Aorta (tissue), 5 donors: Measurements from ENCODE around the gene SOX18. TPM values are rescaled to one million over a fixed set of nuclear protein-coding genes. Genes with fewer than 3 reads are reported as not detected.
"Not testable (repeated sequence)": the region's sequence is repeated elsewhere in the genome, so short reads cannot be mapped to it uniquely, and the experiment has no call there.

Experiments used
- ATAC-seq: fragments of 200-7000 bp; cut with Tn5 transposase; one replicate; pipeline ENCODE4 v1.9.1; 2022; ENCODE audit warnings: moderate library complexity; ENCODE audit not compliant: low FRiP score
- DNase-seq, 2 donors: peaks; one replicate each; pipeline ENCODE4 v3.0.0-alpha.2; 2020
- H3K27ac ChIP-seq, 2 donors: one replicate each; pipeline ENCODE4 v1.5.1; 2013; ENCODE audit warnings: low read length in 2 of 2, mild to moderate bottlenecking in 2 of 2, moderate library complexity in 2 of 2, control low read depth in 1 of 2, inconsistent platforms in 1 of 2, low read depth in 1 of 2
- H3K27me3 ChIP-seq, 2 donors: one replicate each; pipeline ENCODE4 v1.6.1; 2013; ENCODE audit warnings: control low read depth in 1 of 2, low read length in 1 of 2, mild to moderate bottlenecking in 1 of 2, moderate library complexity in 1 of 2; ENCODE audit not compliant: insufficient read depth in 2 of 2, control insufficient read depth in 1 of 2
- H3K36me3 ChIP-seq, 2 donors: one replicate each; pipeline ENCODE4 v1.6.1; 2013; ENCODE audit warnings: control low read depth in 1 of 2, low read length in 1 of 2, mild to moderate bottlenecking in 1 of 2; ENCODE audit not compliant: insufficient read depth in 2 of 2, control insufficient read depth in 1 of 2
- H3K4me1 ChIP-seq, 2 donors: one replicate each; pipeline ENCODE4 v1.6.1; 2013; ENCODE audit warnings: low read length in 2 of 2, control low read depth in 1 of 2, mild to moderate bottlenecking in 1 of 2, moderate library complexity in 1 of 2; ENCODE audit not compliant: insufficient read depth in 2 of 2, control insufficient read depth in 1 of 2
- H3K4me3 ChIP-seq, 2 donors: one replicate each; pipeline ENCODE4 v1.5.1; 2013; ENCODE audit warnings: low read length in 2 of 2, control low read depth in 1 of 2, mild to moderate bottlenecking in 1 of 2
- H3K9me3 ChIP-seq: one replicate; pipeline ENCODE4 v1.6.1; 2013; ENCODE audit warnings: mild to moderate bottlenecking, low read length; ENCODE audit not compliant: control insufficient read depth
- WGBS, 2 donors: extraction: QIAGEN DNeasy Blood & Tissue Kit; methylation state at CpG; one replicate each; pipeline ENCODE4 v1.1.7; 2013; 5-methylcytosine and 5-hydroxymethylcytosine counted together
- intact Hi-C, 2 donors: fragments of 100-400 bp; cut with DNase I; formaldehyde crosslinking; loops; one replicate each; pipeline versions ENCODE4 v1.14.2 to v1.15.0; 2022
- polyA plus RNA-seq, 2 donors: library from polyadenylated mRNA; stranded (reverse); fragments of 200-250 nt; gene quantifications; one replicate each; pipeline ENCODE4 v1.2.3, GENCODE V29; 2013
- total RNA-seq, 2 donors: library from RNA; stranded (reverse); fragmentation: NEBNext Ultra II Directional; extraction: Animal tissue kit (Norgen Biotek cat#: 25700); gene quantifications; one replicate each; pipeline ENCODE4 v1.2.1, GENCODE V29; 2021
- donor health status: healthy with polysubstance abuse.
- donor health status: Bipolar disorder and iron deficiency.
- donor health status: DM: no; HTN: no; CAD: no.
- donor health status: DM: no; HTN: no; CAD: no.
- donor health status: DM: yes; HTN: yes; CAD: no.

SOX18 gene
- total and polyA plus RNA-seq, 4 donors, result 1.3 to 186 (median 22.9) TPM

GRCh38 chr20:64012385-64013154 lies 36.9 kb downstream of the SOX18 start:
- DNase-seq, H3K4me3 ChIP-seq, H3K27ac ChIP-seq, H3K9me3 ChIP-seq, H3K27me3 ChIP-seq, intact Hi-C loops, ATAC-seq, H3K4me1 ChIP-seq: not testable (repeated sequence)
- H3K36me3 ChIP-seq, result peaks cover 10% of the 10 kb centered on the region in 2 donors
- 93% methylated on average over 11 to 13 of the region's 20 CpGs for WGBS, 2 donors

- H3K4me1 ChIP-seq, result no peaks in the 10 kb centered on the region
- WGBS, 2 donors, result 95 to 96% methylated on average over 16 of the region's 16 CpGs
- no peak overlapping the region for H3K4me3 ChIP-seq
- no peak for ATAC-seq
- no peak for DNase-seq
- no peaks in the 10 kb centered on the region for H3K9me3 ChIP-seq
- peaks cover 10% of the 10 kb centered on the region in 2 donors for H3K36me3 ChIP-seq
- intact Hi-C loops, result no loop called here
- no peak overlapping the region for H3K27ac ChIP-seq
- no peaks in the 10 kb centered on the region for H3K27me3 ChIP-seq
Measured at GRCh38 chr20:64011366-64011779, 38.1 kb downstream of the SOX18 start.

GRCh38 chr20:64010711-64011237 lies 38.7 kb downstream of the SOX18 start:
- DNase-seq, result no peak
- no peaks in the 10 kb centered on the region for H3K4me1 ChIP-seq
- H3K9me3 ChIP-seq, result no peaks in the 10 kb centered on the region
- peaks cover 10% of the 10 kb centered on the region in 2 donors for H3K36me3 ChIP-seq
- WGBS, 2 donors, result 89 to 90% methylated on average over 8 of the region's 8 CpGs
- intact Hi-C loops, result no loop called here
- no peak overlapping the region for H3K4me3 ChIP-seq
- H3K27me3 ChIP-seq, result no peaks in the 10 kb centered on the region
- no peak for ATAC-seq
- no peak overlapping the region for H3K27ac ChIP-seq

- H3K9me3 ChIP-seq, result no peaks in the 10 kb centered on the region
- 91 to 92% methylated on average over 13 of the region's 13 CpGs for WGBS, 2 donors
- no peak overlapping the region for H3K4me3 ChIP-seq
- H3K36me3 ChIP-seq, result peaks cover 10 to 11% of the 10 kb centered on the region in 2 donors
- H3K4me1 ChIP-seq, result no peaks in the 10 kb centered on the region
- H3K27me3 ChIP-seq, result no peaks in the 10 kb centered on the region
- no peak for DNase-seq
- intact Hi-C loops, result no loop called here
- no peak overlapping the region for H3K27ac ChIP-seq
- ATAC-seq, result no peak
Measured at GRCh38 chr20:64009811-64010387, 39.5 kb downstream of the SOX18 start.

- Histone ChIP-seq H3K36me3 (peaks cover 0 to 11% of the 10 kb centered on the region in 2 donors), H3K4me3 (no peak overlapping the region), H3K4me1 (no peaks in the 10 kb centered on the region), H3K27me3 (no peaks in the 10 kb centered on the region), H3K9me3 (no peaks in the 10 kb centered on the region), H3K27ac (no peak overlapping the region)
- intact Hi-C loops, result no loop called here
- ATAC-seq, result no peak
- WGBS, 2 donors, result 87 to 89% methylated on average over 3 of the region's 3 CpGs
- DNase-seq, result no peak
Measured at GRCh38 chr20:64006902-64007301, 42.5 kb downstream of the SOX18 start.

- Histone ChIP-seq H3K36me3 (peaks cover 0 to 13% of the 10 kb centered on the region in 2 donors), H3K9me3 (no peaks in the 10 kb centered on the region), H3K4me1 (no peaks in the 10 kb centered on the region), H3K27ac (no peak overlapping the region), H3K4me3 (no peak overlapping the region), H3K27me3 (no peaks in the 10 kb centered on the region)
- peak in 1 of 2 donors; percentile 57 for DNase-seq
- intact Hi-C loops, result no loop called here
- no peak for ATAC-seq
- WGBS, 2 donors, result 46 to 56% methylated on average over 10 of the region's 10 CpGs
Measured at GRCh38 chr20:64006490-64006889, 42.9 kb downstream of the SOX18 start.

GRCh38 chr20:64005394-64005793 lies 44.0 kb downstream of the SOX18 start:
- Histone ChIP-seq H3K4me3 (no peak overlapping the region), H3K4me1 (no peaks in the 10 kb centered on the region), H3K27ac (no peak overlapping the region), H3K36me3 (peaks cover 0 to 11% of the 10 kb centered on the region in 2 donors), H3K9me3 (no peaks in the 10 kb centered on the region), H3K27me3 (no peaks in the 10 kb centered on the region)
- ATAC-seq, result no peak
- DNase-seq, result no peak
- intact Hi-C loops, result no loop called here
- WGBS, 2 donors, result 76 to 79% methylated on average over 6 of the region's 6 CpGs

- H3K27ac ChIP-seq, result no peak overlapping the region
- no peaks in the 10 kb centered on the region for H3K9me3 ChIP-seq
- no peak overlapping the region for H3K4me3 ChIP-seq
- no peak for DNase-seq
- no peaks in the 10 kb centered on the region for H3K4me1 ChIP-seq
- no peak for ATAC-seq
- 71 to 72% methylated on average over 7 of the region's 7 CpGs for WGBS, 2 donors
- intact Hi-C loops, result no loop called here
- no peaks in the 10 kb centered on the region for H3K27me3 ChIP-seq
- H3K36me3 ChIP-seq, result peaks cover 0 to 16% of the 10 kb centered on the region in 2 donors
Measured at GRCh38 chr20:64003960-64004725, 45.3 kb downstream of the SOX18 start.
